Astrocyte (in vitro differentiated cells and primary cell): ENCODE data around the gene MGAT3.

Experiments
- CTCF ChIP-seq: IDR thresholded peaks from 2 replicates; pipeline ENCODE4 v1.5.1; 2011; ENCODE audit warnings: low read depth, mild to moderate bottlenecking, inconsistent platforms, low read length, moderate library complexity; ENCODE audit not compliant: insufficient read depth
- EZH2 ChIP-seq: IDR thresholded peaks from 2 replicates; pipeline ENCODE4 v1.6.1; 2012; ENCODE audit warnings: mild to moderate bottlenecking, low read length, inconsistent platforms; ENCODE audit not compliant: insufficient read depth

- no peak for TF ChIP-seq CTCF
- TF ChIP-seq EZH2 = no peak
Measured at GRCh38 chr22:39408173-39408572, 48.6 kb upstream of the MGAT3 start.
